ENCODE results near the gene SNED1. TPM values are rescaled to one million over a fixed set of nuclear protein-coding genes. Genes with fewer than 3 reads are reported as not detected.
A peak's percentile ranks its signal among the peaks of the same experiment; 100 is the strongest.

SNED1 gene
- total RNA-seq, 1 experiment from 2014 or later: 0.76 TPM

- Mint-ChIP-seq H3K9me3 (ENCODE audit: low read depth, unreplicated experiment) (no peaks in the 10 kb centered on the region), H3K27ac (ENCODE audit: unreplicated experiment) (peak overlapping the region; percentile 68), H3K4me1 (ENCODE audit: low read depth, unreplicated experiment) (peaks cover 11% of the 10 kb centered on the region), H3K27me3 (ENCODE audit: unreplicated experiment) (no peaks in the 10 kb centered on the region), H3K36me3 (ENCODE audit: insufficient read depth, unreplicated experiment) (peaks cover 6% of the 10 kb centered on the region), H3K4me3 (ENCODE audit: low read depth, unreplicated experiment) (no peak overlapping the region)
- CTCF ChIA-PET: no interaction called here
- TF ChIP-seq CTCF (IDR thresholded peaks at IDR 0.05; ENCODE audit: unreplicated experiment): no peak
- BruUV-seq (replicated peaks): no TSS peak
- intact Hi-C loops (cut with micrococcal nuclease; ENCODE audit: unreplicated experiment): loop anchor here (10.0 kb wide), 1 partner anchor 78 kb away; no protein-coding TSS in a partner anchor
- DNase-seq: no peak
Observed at GRCh38 chr2:240992572-240993291, 5.7 kb upstream of the SNED1 start.

GRCh38 chr2:240993446-240994170 lies 4.8 kb upstream of the SNED1 start:
- intact Hi-C loops (cut with micrococcal nuclease; ENCODE audit: unreplicated experiment): loop anchor here (10.0 kb wide), 1 partner anchor 79 kb away; no protein-coding TSS in a partner anchor
- CTCF ChIA-PET: no interaction called here
- Mint-ChIP-seq H3K4me3 (ENCODE audit: low read depth, unreplicated experiment) (no peak overlapping the region), H3K9me3 (ENCODE audit: low read depth, unreplicated experiment) (no peaks in the 10 kb centered on the region), H3K4me1 (ENCODE audit: low read depth, unreplicated experiment) (peaks cover 11% of the 10 kb centered on the region), H3K36me3 (ENCODE audit: insufficient read depth, unreplicated experiment) (peaks cover 12% of the 10 kb centered on the region), H3K27me3 (ENCODE audit: unreplicated experiment) (no peaks in the 10 kb centered on the region), H3K27ac (ENCODE audit: unreplicated experiment) (no peak overlapping the region)
- TF ChIP-seq CTCF (IDR thresholded peaks at IDR 0.05; ENCODE audit: unreplicated experiment): no peak
- DNase-seq: no peak
- no TSS peak for BruUV-seq (replicated peaks)

DNA sequence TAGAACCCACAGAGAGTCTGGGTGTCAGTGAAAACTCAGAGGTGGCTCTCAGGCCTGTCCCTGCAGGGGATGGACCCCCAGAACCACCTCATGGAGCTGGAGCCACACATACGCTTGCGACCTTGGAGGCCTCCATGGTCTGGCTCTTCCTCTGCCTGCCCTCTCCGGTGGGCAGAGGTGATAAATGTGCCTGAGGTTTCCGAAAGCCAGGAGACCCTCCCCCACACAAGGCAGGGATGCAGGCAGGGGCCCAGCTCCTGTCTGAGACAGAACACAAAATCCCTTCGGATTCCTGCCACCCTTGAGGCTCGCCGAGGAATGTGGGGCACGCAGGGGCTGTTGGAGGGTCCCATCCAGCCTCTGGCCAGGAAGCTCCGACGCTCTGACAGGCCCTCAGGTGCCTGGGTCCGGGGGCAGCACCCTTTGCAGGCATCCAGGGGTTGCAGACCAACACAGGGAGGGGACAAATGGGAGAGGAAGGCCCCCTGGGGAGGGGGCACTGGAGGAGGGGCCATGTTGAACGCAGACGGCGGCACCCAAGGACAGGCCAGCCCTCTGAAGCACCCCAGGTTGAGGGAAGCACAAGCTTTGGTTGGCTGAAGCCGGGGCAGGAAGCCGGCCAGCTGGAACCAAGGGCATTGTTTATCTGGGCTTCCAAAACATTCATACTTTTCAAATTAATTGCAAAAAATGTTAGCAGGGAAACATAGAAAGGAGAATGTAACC lies 4.1 kb upstream of the SNED1 start:
- peaks cover 11% of the 10 kb centered on the region for H3K4me1 Mint-ChIP-seq (ENCODE audit: low read depth, unreplicated experiment)
- BruUV-seq (replicated peaks): no TSS peak
- H3K9me3 Mint-ChIP-seq (ENCODE audit: low read depth, unreplicated experiment): no peaks in the 10 kb centered on the region
- no peak overlapping the region for H3K27ac Mint-ChIP-seq (ENCODE audit: unreplicated experiment)
- no peak for TF ChIP-seq CTCF (IDR thresholded peaks at IDR 0.05; ENCODE audit: unreplicated experiment)
- peaks cover 1% of the 10 kb centered on the region for H3K27me3 Mint-ChIP-seq (ENCODE audit: unreplicated experiment)
- peaks cover 12% of the 10 kb centered on the region for H3K36me3 Mint-ChIP-seq (ENCODE audit: insufficient read depth, unreplicated experiment)
- CTCF ChIA-PET: no interaction called here
- H3K4me3 Mint-ChIP-seq (ENCODE audit: low read depth, unreplicated experiment): no peak overlapping the region
- intact Hi-C loops (cut with micrococcal nuclease; ENCODE audit: unreplicated experiment): loop anchor here (10.0 kb wide), 1 partner anchor 80 kb away; no protein-coding TSS in a partner anchor
- DNase-seq: no peak

All from Calu3 (cell line).